Measurements from ENCODE around the gene HPGDS. TPM values are rescaled to one million over a fixed set of nuclear protein-coding genes. Genes with fewer than 3 reads are reported as not detected.

Gene HPGDS
- total RNA-seq, 5 donors from 2014 or later (not counting 1 experiment from before 2014, with no cell fraction given): 0.47 to 1.3 (median 1.2) TPM

DNA sequence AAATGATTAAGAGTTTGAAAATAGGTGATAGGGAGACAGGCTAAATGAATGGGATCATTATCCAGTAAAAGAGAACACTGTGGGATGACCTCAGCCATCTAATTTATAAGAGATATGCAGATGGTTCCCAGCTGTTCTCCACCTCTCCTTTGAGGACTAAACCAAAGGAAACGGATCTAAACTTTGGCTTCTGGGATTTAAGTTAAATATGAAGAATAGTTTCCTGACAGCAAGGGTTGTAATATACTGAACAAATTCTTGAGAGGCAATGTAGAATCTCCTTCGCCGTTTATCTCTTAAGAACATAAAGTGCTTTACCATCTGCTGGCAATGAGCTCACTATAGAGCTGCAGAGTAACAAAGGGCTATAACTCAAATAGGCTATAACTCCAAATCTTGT is 35.4 kb upstream of the HPGDS start:
- Histone ChIP-seq H3K27me3 (replicated peaks in 1 of 2; ENCODE audit: control insufficient read depth in 2 of 2, extremely low read depth in 1 of 2, insufficient read depth in 2 of 2, low read length in 1 of 2) (no peaks in the 10 kb centered on the region), H3K9me3 (no peaks in the 10 kb centered on the region), H3K4me3 (ENCODE audit: control insufficient read depth in 1 of 2, extremely low read depth in 1 of 2, low read length in 1 of 2) (no peak overlapping the region), H3K27ac (ENCODE audit: low read length) (no peak overlapping the region), H3K4me1 (ENCODE audit: control insufficient read depth in 1 of 2, extremely low read depth in 1 of 2, insufficient read depth in 2 of 2, low read length in 2 of 2) (no peaks in the 10 kb centered on the region), H3K36me3 (ENCODE audit: control insufficient read depth in 2 of 2, extremely low read depth in 1 of 2, insufficient read depth in 1 of 2, low read length in 1 of 2) (no peaks in the 10 kb centered on the region)
- Mint-ChIP-seq H3K36me3 (no peaks in the 10 kb centered on the region), H3K27ac (no peak overlapping the region), H3K27me3 (peaks cover 0 to 6% of the 10 kb centered on the region in 2 donors), H3K9me3 (no peaks in the 10 kb centered on the region), H3K4me3 (no peak overlapping the region), H3K4me1 (no peaks in the 10 kb centered on the region)
- POLR2A ChIA-PET: no interaction called here
- CTCF ChIA-PET: interaction anchor here (0.7 kb wide), 2 partner anchors 14 to 20 kb away, joined by 3 read pairs; no protein-coding TSS in a partner anchor
- DNase-seq (no peak), ATAC-seq (replicated peaks in 1 of 4) (no peak)
- WGBS (ENCODE audit: insufficient coverage): 80% methylated on average over 1 of the region's 3 CpGs

- no peaks in the 10 kb centered on the region for H3K9me3 ChIP-seq
- H3K4me1 ChIP-seq (ENCODE audit: control insufficient read depth in 1 of 2, extremely low read depth in 1 of 2, insufficient read depth in 2 of 2, low read length in 2 of 2): no peaks in the 10 kb centered on the region
- H3K4me3 Mint-ChIP-seq: no peak overlapping the region
- no peaks in the 10 kb centered on the region for H3K36me3 ChIP-seq (ENCODE audit: control insufficient read depth in 2 of 2, extremely low read depth in 1 of 2, insufficient read depth in 1 of 2, low read length in 1 of 2)
- H3K27me3 ChIP-seq (replicated peaks in 1 of 2; ENCODE audit: control insufficient read depth in 2 of 2, extremely low read depth in 1 of 2, insufficient read depth in 2 of 2, low read length in 1 of 2): no peaks in the 10 kb centered on the region
- ChIA-PET POLR2A (interaction anchor here in 1 of 2 donors (0.6 to 0.7 kb wide), 2 partner anchors 938 to 1628 kb away, joined by 3 to 16 read pairs; no protein-coding TSS in a partner anchor), CTCF (interaction anchor here in 1 of 2 donors (0.7 kb wide), 2 partner anchors 21 to 41 kb away, joined by 3 to 5 read pairs; no protein-coding TSS in a partner anchor)
- no peak overlapping the region for H3K27ac ChIP-seq (ENCODE audit: low read length)
- H3K36me3 Mint-ChIP-seq: no peaks in the 10 kb centered on the region
- no CpG with 5 or more reads among the region's 2 CpGs for WGBS (ENCODE audit: insufficient coverage)
- DNase-seq (no peak), ATAC-seq (replicated peaks in 1 of 4) (no peak)
- no peak overlapping the region for H3K4me3 ChIP-seq (ENCODE audit: control insufficient read depth in 1 of 2, extremely low read depth in 1 of 2, low read length in 1 of 2)
- H3K9me3 Mint-ChIP-seq: no peaks in the 10 kb centered on the region
- no peaks in the 10 kb centered on the region for H3K4me1 Mint-ChIP-seq
- H3K27ac Mint-ChIP-seq: no peak overlapping the region
- H3K27me3 Mint-ChIP-seq: peaks cover 0 to 6% of the 10 kb centered on the region in 2 donors
Observed at GRCh38 chr4:94377294-94377693, 34.7 kb upstream of the HPGDS start.

- H3K27ac Mint-ChIP-seq: no peak overlapping the region
- DNase-seq: no peak
- WGBS (ENCODE audit: insufficient coverage): 77% methylated on average over 3 of the region's 3 CpGs
- Histone ChIP-seq H3K27ac (ENCODE audit: low read length) (no peak overlapping the region), H3K27me3 (replicated peaks in 1 of 2; ENCODE audit: control insufficient read depth in 2 of 2, extremely low read depth in 1 of 2, insufficient read depth in 2 of 2, low read length in 1 of 2) (no peaks in the 10 kb centered on the region), H3K9me3 (no peaks in the 10 kb centered on the region), H3K4me1 (ENCODE audit: control insufficient read depth in 1 of 2, extremely low read depth in 1 of 2, insufficient read depth in 2 of 2, low read length in 2 of 2) (no peaks in the 10 kb centered on the region), H3K36me3 (ENCODE audit: control insufficient read depth in 2 of 2, extremely low read depth in 1 of 2, insufficient read depth in 1 of 2, low read length in 1 of 2) (no peaks in the 10 kb centered on the region), H3K4me3 (ENCODE audit: control insufficient read depth in 1 of 2, extremely low read depth in 1 of 2, low read length in 1 of 2) (no peak overlapping the region)
- no peaks in the 10 kb centered on the region for H3K9me3 Mint-ChIP-seq
- H3K36me3 Mint-ChIP-seq: no peaks in the 10 kb centered on the region
- no peak for ATAC-seq (replicated peaks in 1 of 4)
- H3K4me1 Mint-ChIP-seq: no peaks in the 10 kb centered on the region
- no peak overlapping the region for H3K4me3 Mint-ChIP-seq
- ChIA-PET POLR2A (no interaction called here), CTCF (no interaction called here)
- peaks cover under 1 to 6% of the 10 kb centered on the region in 2 donors for H3K27me3 Mint-ChIP-seq
Observed at GRCh38 chr4:94375364-94375763, 32.7 kb upstream of the HPGDS start.

DNA sequence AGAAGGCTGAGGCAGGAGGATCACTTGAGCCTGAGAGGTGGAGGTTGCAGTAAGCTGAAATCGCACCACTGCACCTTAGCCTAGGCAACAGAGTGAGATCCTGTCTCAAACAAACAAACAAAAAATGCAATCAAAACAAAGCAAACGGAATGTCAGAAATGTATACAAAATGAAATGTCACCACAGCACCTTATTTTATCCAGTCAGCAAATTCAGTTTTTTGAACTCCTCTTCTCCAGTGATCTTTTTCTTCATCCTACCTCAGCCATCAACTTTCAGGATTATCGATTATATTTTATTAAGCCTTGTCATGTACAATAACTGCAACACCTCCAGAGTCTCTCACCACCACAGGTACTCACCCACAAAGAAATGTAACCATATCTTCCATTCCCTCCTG is 31.1 kb upstream of the HPGDS start:
- DNase-seq: no peak
- H3K4me3 Mint-ChIP-seq: no peak overlapping the region
- H3K27me3 Mint-ChIP-seq: peaks cover 9 to 14% of the 10 kb centered on the region in 2 donors
- Histone ChIP-seq H3K36me3 (ENCODE audit: control insufficient read depth in 2 of 2, extremely low read depth in 1 of 2, insufficient read depth in 1 of 2, low read length in 1 of 2) (no peaks in the 10 kb centered on the region), H3K27ac (ENCODE audit: low read length) (no peak overlapping the region), H3K4me1 (ENCODE audit: control insufficient read depth in 1 of 2, extremely low read depth in 1 of 2, insufficient read depth in 2 of 2, low read length in 2 of 2) (no peaks in the 10 kb centered on the region), H3K4me3 (ENCODE audit: control insufficient read depth in 1 of 2, extremely low read depth in 1 of 2, low read length in 1 of 2) (no peak overlapping the region), H3K27me3 (replicated peaks in 1 of 2; ENCODE audit: control insufficient read depth in 2 of 2, extremely low read depth in 1 of 2, insufficient read depth in 2 of 2, low read length in 1 of 2) (no peaks in the 10 kb centered on the region), H3K9me3 (no peaks in the 10 kb centered on the region)
- ATAC-seq (replicated peaks in 1 of 4): no peak
- WGBS (ENCODE audit: insufficient coverage): 100% methylated on average over 2 of the region's 3 CpGs
- ChIA-PET CTCF (no interaction called here), POLR2A (no interaction called here)
- no peak overlapping the region for H3K27ac Mint-ChIP-seq
- no peaks in the 10 kb centered on the region for H3K4me1 Mint-ChIP-seq
- H3K9me3 Mint-ChIP-seq: no peaks in the 10 kb centered on the region
- H3K36me3 Mint-ChIP-seq: no peaks in the 10 kb centered on the region

GRCh38 chr4:94372991-94373390 is 30.4 kb upstream of the HPGDS start:
- Mint-ChIP-seq H3K4me3 (no peak overlapping the region), H3K27me3 (peaks cover 9 to 14% of the 10 kb centered on the region in 2 donors), H3K4me1 (no peaks in the 10 kb centered on the region), H3K9me3 (no peaks in the 10 kb centered on the region), H3K36me3 (no peaks in the 10 kb centered on the region), H3K27ac (no peak overlapping the region)
- CTCF ChIA-PET: no interaction called here
- no peaks in the 10 kb centered on the region for H3K9me3 ChIP-seq
- DNase-seq (no peak), ATAC-seq (replicated peaks in 1 of 4) (no peak)
- no peaks in the 10 kb centered on the region for H3K36me3 ChIP-seq (ENCODE audit: control insufficient read depth in 2 of 2, extremely low read depth in 1 of 2, insufficient read depth in 1 of 2, low read length in 1 of 2)
- no peaks in the 10 kb centered on the region for H3K27me3 ChIP-seq (replicated peaks in 1 of 2; ENCODE audit: control insufficient read depth in 2 of 2, extremely low read depth in 1 of 2, insufficient read depth in 2 of 2, low read length in 1 of 2)
- H3K27ac ChIP-seq (ENCODE audit: low read length): no peak overlapping the region
- no CpG with 5 or more reads among the region's 3 CpGs for WGBS (ENCODE audit: insufficient coverage)
- H3K4me3 ChIP-seq (ENCODE audit: control insufficient read depth in 1 of 2, extremely low read depth in 1 of 2, low read length in 1 of 2): no peak overlapping the region
- POLR2A ChIA-PET: no interaction called here
- H3K4me1 ChIP-seq (ENCODE audit: control insufficient read depth in 1 of 2, extremely low read depth in 1 of 2, insufficient read depth in 2 of 2, low read length in 2 of 2): no peaks in the 10 kb centered on the region

DNA sequence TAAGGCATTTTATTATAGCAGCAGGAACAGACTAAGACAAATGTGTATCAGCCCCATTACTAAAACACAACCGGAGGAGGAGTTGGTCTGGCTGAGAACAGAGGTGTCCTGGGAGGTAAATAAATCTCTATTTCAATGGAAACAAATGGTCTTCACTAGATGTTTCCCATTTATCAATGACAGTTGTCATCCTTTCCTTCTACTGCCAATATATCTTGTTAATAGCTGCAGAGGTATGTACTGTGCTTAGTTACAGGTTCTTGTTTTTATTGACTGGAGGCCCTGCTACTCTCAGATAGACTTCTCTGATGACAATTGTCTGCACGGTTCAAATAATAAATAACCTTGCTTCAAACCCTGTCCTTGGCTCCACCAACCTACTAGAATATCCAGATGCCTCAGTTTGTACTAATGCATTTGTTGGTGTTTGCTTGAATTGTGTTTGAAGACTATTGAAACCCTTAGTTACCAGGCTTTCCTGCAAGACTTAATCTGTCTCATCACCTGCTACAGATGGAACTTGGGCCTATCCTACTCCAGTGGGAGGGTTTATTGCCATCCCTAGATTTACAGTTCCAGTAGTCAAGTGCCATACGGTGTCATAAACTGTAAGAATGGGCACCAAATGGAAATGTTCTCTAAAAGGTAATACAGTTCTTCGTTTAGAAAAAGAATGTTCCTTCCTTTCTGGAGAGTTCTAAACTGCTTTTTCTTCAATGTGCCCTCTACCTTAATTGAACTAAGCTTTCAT is 29.8 kb upstream of the HPGDS start:
- Mint-ChIP-seq H3K9me3 (no peaks in the 10 kb centered on the region), H3K4me3 (no peak overlapping the region), H3K27me3 (peaks cover 9 to 16% of the 10 kb centered on the region in 2 donors), H3K4me1 (no peaks in the 10 kb centered on the region), H3K27ac (no peak overlapping the region), H3K36me3 (no peaks in the 10 kb centered on the region)
- CTCF ChIA-PET: no interaction called here
- no peak overlapping the region for H3K4me3 ChIP-seq (ENCODE audit: control insufficient read depth in 1 of 2, extremely low read depth in 1 of 2, low read length in 1 of 2)
- POLR2A ChIA-PET: no interaction called here
- H3K27ac ChIP-seq (ENCODE audit: low read length): no peak overlapping the region
- no peaks in the 10 kb centered on the region for H3K27me3 ChIP-seq (replicated peaks in 1 of 2; ENCODE audit: control insufficient read depth in 2 of 2, extremely low read depth in 1 of 2, insufficient read depth in 2 of 2, low read length in 1 of 2)
- no peaks in the 10 kb centered on the region for H3K9me3 ChIP-seq
- no CpG with 5 or more reads among the region's 4 CpGs for WGBS (ENCODE audit: insufficient coverage)
- no peak for DNase-seq
- no peak for ATAC-seq (replicated peaks in 1 of 4)
- H3K36me3 ChIP-seq (ENCODE audit: control insufficient read depth in 2 of 2, extremely low read depth in 1 of 2, insufficient read depth in 1 of 2, low read length in 1 of 2): no peaks in the 10 kb centered on the region
- no peaks in the 10 kb centered on the region for H3K4me1 ChIP-seq (ENCODE audit: control insufficient read depth in 1 of 2, extremely low read depth in 1 of 2, insufficient read depth in 2 of 2, low read length in 2 of 2)

Measured in T-cell (primary cell).